SH-SY5Y (cell line): ENCODE data around the gene ITPR3.

ENCODE experiments used
- GATA2 ChIP-seq: IDR thresholded peaks from 2 replicates; pipeline ENCODE4 v1.6.1; 2011; ENCODE audit warnings: mild to moderate bottlenecking, low read depth, low read length
- GATA3 ChIP-seq: IDR thresholded peaks from 2 replicates; pipeline ENCODE4 v1.6.1; 2011; ENCODE audit warnings: low read depth, mild to moderate bottlenecking, low read length, moderate library complexity

DNA sequence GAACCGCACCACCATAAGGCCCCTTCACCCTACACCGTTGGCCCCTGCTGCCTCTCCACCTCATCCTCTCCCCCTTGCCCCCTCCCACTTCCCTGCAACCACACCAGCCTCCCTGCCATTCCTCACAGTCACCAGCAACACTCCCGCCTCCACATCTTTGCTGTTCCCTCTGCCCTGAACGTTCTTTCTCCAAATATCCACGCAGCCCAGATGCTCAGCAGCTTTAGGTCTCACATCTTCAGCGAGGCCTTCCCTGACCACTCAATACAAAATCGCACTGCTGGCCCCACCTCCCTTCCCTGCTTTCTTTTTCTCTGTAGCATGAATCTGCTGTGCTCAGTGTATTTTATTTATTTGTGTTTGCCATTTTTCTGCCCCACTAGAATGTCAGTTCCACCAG lies 20.5 kb downstream of the ITPR3 start:
- TF ChIP-seq GATA3 = no peak
- TF ChIP-seq GATA2 = no peak
